Fibroblast of the aortic adventitia (primary cell): ENCODE data around the gene CEP112. TPM values are rescaled to one million over a fixed set of nuclear protein-coding genes. Genes with fewer than 3 reads are reported as not detected.

Experiments
- DNase-seq: peaks from one replicate; pipeline ENCODE4 v3.0.0-alpha.2; 2010; ENCODE audit warnings: low read depth
- H3K4me3 ChIP-seq: 2 replicates; pipeline ENCODE4 v1.5.1; 2011; ENCODE audit warnings: low read depth, mild to moderate bottlenecking, control low read depth, low read length, moderate library complexity
- total RNA-seq: library from RNA; depleted of rRNA; stranded (reverse); fragments of >200 nt; gene quantifications from 2 replicates; pipeline ENCODE4 v1.2.3, GENCODE V29; 2012; ENCODE audit warnings: low replicate concordance
- TF ChIP-seq, protein P1 (sequence below): IDR thresholded peaks from 2 replicates; pipeline ENCODE4 v1.5.1; 2011; ENCODE audit warnings: mild to moderate bottlenecking, low read length, control low read depth, inconsistent platforms; ENCODE audit not compliant: insufficient read depth

Gene CEP112
- total RNA-seq, 1 donor, result 7.2 TPM

DNA sequence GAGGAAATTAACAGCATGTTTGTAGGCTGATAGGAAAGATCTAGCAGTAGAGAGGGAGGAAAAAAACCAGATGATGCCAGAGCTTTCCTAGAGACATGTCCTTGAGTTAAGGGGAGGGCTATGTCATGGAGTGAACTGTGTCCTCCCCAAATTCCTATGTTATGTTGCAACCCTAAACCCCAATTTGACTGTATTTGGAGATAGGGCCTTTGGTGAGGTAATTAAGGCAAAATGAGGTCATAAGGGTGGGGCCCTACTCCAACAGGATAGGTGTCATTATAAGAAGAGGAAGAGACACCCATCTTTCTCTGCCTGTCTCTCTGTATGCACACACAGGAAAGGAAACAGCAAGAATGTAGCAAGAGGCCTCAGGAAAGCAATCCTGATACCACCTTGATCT lies 435.2 kb downstream of the CEP112 start:
- peak; percentile 8 for DNase-seq
- TF ChIP-seq, protein P1, sequence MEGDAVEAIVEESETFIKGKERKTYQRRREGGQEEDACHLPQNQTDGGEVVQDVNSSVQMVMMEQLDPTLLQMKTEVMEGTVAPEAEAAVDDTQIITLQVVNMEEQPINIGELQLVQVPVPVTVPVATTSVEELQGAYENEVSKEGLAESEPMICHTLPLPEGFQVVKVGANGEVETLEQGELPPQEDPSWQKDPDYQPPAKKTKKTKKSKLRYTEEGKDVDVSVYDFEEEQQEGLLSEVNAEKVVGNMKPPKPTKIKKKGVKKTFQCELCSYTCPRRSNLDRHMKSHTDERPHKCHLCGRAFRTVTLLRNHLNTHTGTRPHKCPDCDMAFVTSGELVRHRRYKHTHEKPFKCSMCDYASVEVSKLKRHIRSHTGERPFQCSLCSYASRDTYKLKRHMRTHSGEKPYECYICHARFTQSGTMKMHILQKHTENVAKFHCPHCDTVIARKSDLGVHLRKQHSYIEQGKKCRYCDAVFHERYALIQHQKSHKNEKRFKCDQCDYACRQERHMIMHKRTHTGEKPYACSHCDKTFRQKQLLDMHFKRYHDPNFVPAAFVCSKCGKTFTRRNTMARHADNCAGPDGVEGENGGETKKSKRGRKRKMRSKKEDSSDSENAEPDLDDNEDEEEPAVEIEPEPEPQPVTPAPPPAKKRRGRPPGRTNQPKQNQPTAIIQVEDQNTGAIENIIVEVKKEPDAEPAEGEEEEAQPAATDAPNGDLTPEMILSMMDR, result no peak

DNA sequence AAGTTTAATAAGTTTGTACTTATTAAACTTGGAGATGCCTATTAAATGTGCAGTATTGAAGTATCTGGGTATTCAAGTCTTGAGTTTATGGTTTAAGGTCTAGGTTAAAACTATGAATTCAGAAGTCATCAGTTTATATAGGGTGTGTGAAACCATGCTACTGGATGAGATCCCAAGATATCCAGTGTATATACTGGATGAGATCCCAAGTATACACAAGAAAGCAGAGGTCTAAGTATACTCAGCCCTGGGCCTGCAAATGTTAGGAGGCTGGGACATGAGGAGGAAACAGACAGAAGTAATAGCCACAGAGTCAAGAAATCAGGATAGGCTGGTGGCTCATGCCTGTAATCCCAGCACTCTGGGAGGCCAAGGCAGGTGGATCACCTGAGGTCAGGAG lies 436.1 kb downstream of the CEP112 start:
- no peak overlapping the region for H3K4me3 ChIP-seq
- DNase-seq, result no peak
- TF ChIP-seq, protein P1, result no peak

More for the DNA sequence above, 435.2 kb downstream of the CEP112 start:
- H3K4me3 ChIP-seq, result no peak overlapping the region

DNA sequence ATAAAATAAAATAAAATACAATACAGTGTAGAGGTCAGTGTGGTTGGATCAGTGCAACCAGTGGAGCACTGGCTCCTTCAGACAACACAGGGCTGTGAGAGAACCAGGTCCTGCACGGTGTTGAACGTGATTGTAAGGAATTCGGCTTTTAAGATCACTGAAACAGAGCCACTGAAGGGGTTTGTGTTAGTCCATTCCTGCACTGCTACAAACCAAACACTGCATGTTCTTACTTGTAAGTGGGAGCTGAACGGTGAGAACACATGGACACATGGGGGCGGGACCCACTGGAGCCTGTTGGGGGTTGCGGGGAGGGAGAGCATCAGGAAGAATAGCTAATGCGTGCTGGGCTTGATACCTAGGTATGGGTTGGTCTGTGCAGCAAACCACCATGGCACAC lies 437.3 kb downstream of the CEP112 start:
- TF ChIP-seq, protein P1, result no peak
- DNase-seq, result no peak

DNA sequence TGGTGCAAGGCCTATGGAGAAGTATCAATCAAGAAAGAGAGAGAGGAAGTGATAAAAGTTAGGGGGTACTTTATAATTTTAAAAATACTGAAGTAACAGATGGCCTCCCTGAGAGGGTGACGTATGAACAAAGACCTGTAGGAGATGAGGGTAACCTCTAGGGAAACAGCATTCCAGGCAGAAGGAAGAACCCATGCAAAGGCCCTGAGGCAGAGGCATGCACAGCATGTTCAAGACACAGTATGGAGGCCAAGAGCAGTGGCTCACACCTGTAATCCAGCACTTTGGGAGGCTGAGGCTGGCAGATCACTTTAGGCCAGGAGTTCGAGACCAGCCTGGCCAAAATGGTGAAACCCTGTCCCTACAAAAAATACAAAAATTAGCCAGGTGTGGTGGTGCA lies 437.9 kb downstream of the CEP112 start:
- no peak overlapping the region for H3K4me3 ChIP-seq
- DNase-seq, result no peak
- TF ChIP-seq, protein P1, result no peak

More for the DNA sequence above, 437.3 kb downstream of the CEP112 start:
- no peak overlapping the region for H3K4me3 ChIP-seq

DNA sequence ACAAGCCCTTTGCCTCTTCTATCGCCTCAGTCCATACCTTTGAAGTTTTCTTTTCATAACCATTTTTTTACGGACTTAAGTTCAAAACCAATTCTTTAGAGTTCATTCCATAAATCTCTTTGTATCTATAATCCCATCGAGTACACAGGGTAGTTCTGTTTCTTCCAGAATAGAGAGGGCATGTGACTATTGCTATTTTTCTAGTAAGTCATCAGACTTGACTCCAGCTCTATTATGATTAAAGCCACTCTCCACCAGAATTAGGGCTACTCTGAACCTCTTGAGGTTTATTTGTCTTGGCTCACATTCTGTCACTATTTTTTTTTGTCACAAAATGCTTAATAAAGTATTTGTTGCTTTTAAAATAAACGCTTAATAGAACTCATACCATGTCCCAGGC lies 438.6 kb downstream of the CEP112 start:
- TF ChIP-seq, protein P1, result no peak
- H3K4me3 ChIP-seq, result no peak overlapping the region
- no peak for DNase-seq

DNA sequence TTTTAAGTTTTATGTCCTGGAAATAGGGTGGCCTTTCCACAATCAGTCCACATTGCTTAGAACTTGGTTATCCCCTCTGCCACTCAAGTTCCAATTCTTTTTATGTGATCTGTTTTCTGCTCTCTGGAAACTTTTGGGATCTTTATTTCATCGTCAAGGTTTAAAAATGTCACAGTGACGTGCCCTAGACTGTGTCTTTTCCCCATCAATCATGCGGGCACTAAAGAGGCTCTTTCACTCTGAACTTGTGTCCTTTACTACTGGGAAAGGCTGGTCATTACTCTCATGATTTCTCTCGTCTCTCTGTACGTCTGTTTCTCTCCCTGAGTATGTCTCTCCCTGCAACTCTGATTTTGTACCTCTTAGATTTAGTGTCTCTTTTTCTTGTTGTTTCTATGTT lies 440.7 kb downstream of the CEP112 start:
- no peak for DNase-seq
- no peak overlapping the region for H3K4me3 ChIP-seq
- TF ChIP-seq, protein P1, result no peak

DNA sequence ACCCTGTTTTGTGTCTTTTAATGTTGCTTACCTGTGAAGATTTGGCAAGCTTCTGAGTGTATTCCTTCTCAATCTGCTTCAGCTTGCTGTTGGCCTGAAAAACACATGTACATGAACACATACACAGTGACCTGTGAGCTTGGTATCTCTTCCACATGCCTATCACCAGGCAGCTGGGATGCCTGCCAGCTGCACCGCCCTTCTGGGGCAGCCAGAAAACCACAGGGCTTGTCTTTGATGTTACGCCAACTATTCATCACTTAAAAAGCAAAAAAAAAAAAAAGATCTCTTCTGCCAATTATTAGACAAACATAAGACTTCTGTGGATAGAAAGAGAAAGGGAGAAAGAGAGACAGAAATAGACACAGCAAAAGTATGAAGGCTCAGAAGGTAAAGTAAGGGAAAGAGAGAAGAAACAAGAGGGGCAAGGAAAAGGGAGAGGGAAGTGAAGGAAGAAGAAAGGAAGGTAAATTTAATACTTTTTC lies 441.3 kb downstream of the CEP112 start:
- peak; percentile 96 for DNase-seq
- TF ChIP-seq, protein P1, result no peak
- H3K4me3 ChIP-seq, result no peak overlapping the region
